Activated CD4-positive, alpha-beta T cell treated with anti-CD3 and anti-CD28 coated beads, Interleukin-2, amount 50 U/mL, for 24 hours (primary cell): ENCODE results near the gene TATDN2.
A peak's percentile ranks its signal among the peaks of the same experiment; 100 is the strongest.

Experiments
- DNase-seq, 2 donors: peaks; one replicate each; pipeline ENCODE4 v3.0.0-alpha.2; 2020; ENCODE audit warnings: low read depth in 1 of 2, low spot score in 1 of 2

TATDN2 gene, protein sequence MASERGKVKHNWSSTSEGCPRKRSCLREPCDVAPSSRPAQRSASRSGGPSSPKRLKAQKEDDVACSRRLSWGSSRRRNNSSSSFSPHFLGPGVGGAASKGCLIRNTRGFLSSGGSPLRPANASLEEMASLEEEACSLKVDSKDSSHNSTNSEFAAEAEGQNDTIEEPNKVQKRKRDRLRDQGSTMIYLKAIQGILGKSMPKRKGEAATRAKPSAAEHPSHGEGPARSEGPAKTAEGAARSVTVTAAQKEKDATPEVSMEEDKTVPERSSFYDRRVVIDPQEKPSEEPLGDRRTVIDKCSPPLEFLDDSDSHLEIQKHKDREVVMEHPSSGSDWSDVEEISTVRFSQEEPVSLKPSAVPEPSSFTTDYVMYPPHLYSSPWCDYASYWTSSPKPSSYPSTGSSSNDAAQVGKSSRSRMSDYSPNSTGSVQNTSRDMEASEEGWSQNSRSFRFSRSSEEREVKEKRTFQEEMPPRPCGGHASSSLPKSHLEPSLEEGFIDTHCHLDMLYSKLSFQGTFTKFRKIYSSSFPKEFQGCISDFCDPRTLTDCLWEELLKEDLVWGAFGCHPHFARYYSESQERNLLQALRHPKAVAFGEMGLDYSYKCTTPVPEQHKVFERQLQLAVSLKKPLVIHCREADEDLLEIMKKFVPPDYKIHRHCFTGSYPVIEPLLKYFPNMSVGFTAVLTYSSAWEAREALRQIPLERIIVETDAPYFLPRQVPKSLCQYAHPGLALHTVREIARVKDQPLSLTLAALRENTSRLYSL

DNA sequence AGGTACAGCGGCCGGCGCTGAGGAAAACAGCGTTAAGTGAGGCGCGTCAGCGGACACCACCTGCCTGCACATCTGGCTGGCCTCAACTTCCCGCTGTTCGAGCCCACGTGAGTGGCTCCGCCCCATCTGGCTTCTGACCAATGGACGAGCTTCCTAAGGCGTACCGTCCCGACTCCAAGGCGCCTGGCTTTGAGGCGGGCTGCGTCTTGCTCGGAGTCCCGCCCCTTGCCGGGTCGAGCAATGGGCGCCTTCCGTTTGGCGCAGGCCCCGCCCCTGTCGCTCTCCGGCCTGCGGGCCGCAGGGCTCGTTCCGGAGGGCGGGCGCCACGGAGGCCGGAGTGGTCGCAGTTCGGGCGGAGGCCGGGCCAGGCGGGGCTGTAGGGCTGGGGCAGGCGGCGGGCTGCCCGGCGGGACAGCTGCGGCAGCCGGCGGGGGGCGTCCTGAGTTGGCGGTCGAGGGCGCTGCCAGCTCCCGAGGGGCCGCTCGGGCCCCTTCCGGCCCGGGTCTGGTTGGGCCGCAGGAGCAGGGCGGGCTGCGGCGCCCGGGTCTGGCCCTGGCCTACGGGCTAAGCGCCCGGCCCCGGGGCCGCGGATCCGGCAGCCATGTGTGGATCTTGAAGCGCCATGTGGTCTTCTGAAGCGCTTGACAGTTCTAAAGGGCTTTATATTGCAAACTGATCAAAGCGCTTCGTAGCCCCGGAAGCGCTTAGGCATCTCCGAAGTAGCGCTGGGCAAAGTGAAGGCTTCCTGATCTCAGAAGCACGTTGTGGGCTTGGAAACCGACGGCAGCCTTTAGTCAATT lies at the start of gene TATDN2:
TSS of gene TATDN2 (plus strand) at position 276 of the 800 bp plus-strand sequence. CDS start 742 bp downstream, outside the sequence.
- DNase-seq, result peak; percentile 78 to 92

DNA sequence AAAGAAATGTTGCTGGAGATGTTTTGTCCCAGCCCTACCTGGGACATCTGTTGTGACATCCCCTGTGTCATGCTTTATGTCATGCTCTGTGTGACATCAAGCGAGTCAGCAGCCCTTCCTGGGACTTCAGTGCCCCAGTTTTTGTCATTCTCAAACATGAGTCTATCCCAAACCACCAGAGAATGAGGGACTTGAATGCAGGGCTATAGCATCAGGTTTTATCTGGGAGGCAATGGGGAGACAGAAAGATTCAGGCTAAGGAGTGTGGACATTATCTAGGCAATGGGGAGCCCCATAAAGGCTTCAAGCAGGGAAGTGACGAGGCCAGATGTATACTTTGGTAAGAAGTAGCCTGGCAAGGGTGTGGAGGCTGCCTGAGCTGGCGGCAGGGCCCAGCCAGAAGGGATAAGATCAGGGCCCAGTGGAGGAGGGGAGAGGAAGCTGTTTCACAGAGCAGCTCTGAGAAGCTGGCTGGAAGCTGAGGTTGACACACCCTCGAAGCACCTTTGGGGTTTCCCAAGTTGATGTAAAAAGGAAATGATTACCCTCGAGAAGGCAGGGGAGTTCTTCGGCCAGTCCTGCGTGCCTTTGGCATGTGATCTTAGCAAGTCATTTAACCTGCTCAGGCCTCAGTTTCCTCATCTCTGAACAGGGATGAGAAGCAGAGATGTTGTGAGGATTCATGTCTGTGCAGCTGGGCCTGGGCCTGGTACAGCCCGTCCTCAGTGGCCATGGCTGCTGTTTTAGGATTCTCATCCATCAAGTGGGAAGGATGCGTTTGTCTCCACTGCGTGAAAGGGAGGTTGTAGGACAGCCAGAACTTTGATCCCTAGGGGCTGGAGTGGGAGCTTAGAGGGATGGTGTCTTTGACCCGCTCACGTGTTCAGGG lies 49.3 kb upstream of the TATDN2 start:
- peak; percentile 21 to 64 for DNase-seq

DNA sequence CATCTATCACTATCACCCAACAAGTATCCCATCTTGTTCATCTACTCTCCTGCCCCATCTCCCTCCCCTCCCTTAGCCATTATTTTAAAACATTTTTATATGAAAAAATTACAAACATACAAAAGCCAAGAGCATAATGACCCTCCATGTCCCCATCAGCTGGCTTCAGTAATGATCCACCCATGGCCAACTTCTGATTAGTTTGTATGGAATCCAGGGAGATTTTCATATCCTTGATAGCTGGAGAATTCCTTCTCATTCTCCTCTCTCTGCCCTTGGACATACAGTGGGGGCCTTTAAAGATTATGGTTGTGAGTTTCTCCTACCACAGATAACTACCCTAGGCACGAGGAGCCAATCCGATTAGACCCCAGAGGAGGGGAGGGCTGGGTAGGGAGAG lies 43.3 kb upstream of the TATDN2 start:
- no peak for DNase-seq

- DNase-seq, result no peak
Measured at GRCh38 chr3:10205451-10206165, 42.7 kb upstream of the TATDN2 start.

- DNase-seq, result no peak
Measured at GRCh38 chr3:10206166-10206511, 42.1 kb upstream of the TATDN2 start.

GRCh38 chr3:10213156-10213792 lies 35.0 kb upstream of the TATDN2 start:
- DNase-seq, result no peak

- no peak for DNase-seq
Measured at GRCh38 chr3:10215578-10216368, 32.5 kb upstream of the TATDN2 start.

- no peak for DNase-seq
Measured at GRCh38 chr3:10217359-10217758, 30.9 kb upstream of the TATDN2 start.

GRCh38 chr3:10219737-10220136 lies 28.5 kb upstream of the TATDN2 start:
- DNase-seq, result no peak

- DNase-seq, result no peak
Measured at GRCh38 chr3:10223676-10224639, 24.3 kb upstream of the TATDN2 start.

GRCh38 chr3:10224794-10225665 lies 23.2 kb upstream of the TATDN2 start:
- DNase-seq, result peak; percentile 37 to 70

DNA sequence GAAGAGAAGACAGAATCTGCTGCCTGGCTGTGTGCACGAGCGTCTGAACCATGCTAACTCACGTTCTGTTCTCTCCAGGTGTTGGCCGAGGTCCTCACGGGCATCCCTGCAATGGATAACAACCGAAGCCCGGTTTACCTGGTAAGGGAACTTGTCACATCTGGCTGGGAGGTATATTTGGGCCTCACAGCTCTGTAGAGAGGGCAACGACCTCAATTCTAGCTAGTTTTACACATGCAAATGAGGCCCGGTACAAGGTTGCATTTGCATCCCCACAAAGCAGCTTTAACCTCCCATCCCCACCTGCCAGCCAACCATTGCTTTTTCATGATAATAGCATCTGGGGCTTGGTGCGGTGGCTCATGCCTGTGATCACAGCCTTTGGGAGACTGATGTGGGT lies 22.0 kb upstream of the TATDN2 start:
- no peak for DNase-seq

DNA sequence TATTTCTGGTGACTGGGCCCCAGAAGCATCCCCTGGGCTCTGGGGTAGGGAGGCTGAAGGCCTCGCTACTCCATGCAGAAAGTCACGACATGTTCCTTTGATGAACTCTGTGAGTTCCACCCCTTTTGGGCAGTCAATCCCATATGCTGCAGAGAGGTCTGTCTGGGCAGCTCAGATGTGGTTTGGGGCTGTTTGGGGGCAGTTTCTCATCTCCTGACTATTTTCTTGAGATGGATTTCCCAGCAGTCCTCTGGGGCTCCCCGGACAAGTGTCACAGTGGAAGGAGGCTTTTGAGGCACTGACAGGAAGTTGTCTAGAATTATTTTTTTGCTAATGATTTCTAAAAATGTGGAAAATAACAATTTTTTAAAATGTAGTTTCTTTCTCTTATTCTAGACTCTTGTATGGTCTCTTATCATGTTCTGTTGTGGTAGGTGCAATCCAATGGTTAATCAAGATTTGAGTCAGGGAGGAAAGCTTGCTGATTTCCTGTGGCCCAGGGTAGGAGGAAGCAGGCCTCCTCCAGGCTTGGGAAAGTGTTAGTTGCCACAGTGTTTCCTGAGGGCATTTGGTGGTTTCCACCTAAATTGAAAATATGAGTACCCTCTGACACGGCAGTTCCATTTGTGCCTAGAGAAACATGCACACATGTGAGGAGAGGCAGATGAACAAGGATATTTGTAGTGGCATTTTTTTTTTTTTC lies 19.9 kb upstream of the TATDN2 start:
- peak in 1 of 2 donors; percentile 66 for DNase-seq

- DNase-seq, result no peak
Measured at GRCh38 chr3:10229576-10229975, 18.7 kb upstream of the TATDN2 start.

GRCh38 chr3:10232137-10232536 lies 16.1 kb upstream of the TATDN2 start:
- DNase-seq, result no peak

- no peak for DNase-seq
Measured at GRCh38 chr3:10233988-10234387, 14.3 kb upstream of the TATDN2 start.
